Mammary epithelial cell (primary cell): ENCODE measurements around the gene SLC4A8.

Experiments
- EZH2 ChIP-seq: IDR thresholded peaks from 2 replicates; pipeline ENCODE4 v1.6.1; 2012; ENCODE audit warnings: low read length, inconsistent platforms, borderline replicate concordance
- TF ChIP-seq, protein P1 (sequence below), 2 donors: IDR thresholded peaks in 1 of 2; conservative IDR thresholded peaks in 1 of 2; 2 replicates each; pipeline ENCODE4 v1.5.1; 2011 to 2012; ENCODE audit warnings: inconsistent platforms in 2 of 2, low read length in 2 of 2, mild to moderate bottlenecking in 2 of 2, control low read depth in 1 of 2, low read depth in 1 of 2; ENCODE audit not compliant: insufficient read depth in 1 of 2; ENCODE audit errors: extremely low read depth in 1 of 2

DNA sequence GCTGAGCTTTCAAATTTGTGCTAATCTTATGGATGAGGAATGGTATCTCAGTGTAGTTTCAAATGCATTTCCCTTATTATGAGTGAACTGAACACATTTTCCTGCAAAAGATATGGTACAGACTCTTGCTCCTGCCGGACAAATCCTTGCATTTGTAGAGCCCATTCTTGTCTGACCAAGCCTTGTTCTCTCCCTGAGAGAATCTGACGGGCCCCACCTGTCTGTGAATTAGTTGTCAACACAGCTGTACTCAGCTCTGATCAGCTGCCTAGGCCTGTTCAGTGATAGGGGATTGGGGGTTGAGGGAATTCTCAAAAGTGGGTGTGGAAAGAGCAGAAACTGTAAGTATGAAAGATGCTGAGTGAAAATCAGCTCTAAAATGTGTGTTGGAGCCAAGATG is 123.6 kb downstream of the SLC4A8 start:
- TF ChIP-seq, protein P1, sequence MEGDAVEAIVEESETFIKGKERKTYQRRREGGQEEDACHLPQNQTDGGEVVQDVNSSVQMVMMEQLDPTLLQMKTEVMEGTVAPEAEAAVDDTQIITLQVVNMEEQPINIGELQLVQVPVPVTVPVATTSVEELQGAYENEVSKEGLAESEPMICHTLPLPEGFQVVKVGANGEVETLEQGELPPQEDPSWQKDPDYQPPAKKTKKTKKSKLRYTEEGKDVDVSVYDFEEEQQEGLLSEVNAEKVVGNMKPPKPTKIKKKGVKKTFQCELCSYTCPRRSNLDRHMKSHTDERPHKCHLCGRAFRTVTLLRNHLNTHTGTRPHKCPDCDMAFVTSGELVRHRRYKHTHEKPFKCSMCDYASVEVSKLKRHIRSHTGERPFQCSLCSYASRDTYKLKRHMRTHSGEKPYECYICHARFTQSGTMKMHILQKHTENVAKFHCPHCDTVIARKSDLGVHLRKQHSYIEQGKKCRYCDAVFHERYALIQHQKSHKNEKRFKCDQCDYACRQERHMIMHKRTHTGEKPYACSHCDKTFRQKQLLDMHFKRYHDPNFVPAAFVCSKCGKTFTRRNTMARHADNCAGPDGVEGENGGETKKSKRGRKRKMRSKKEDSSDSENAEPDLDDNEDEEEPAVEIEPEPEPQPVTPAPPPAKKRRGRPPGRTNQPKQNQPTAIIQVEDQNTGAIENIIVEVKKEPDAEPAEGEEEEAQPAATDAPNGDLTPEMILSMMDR (conservative IDR thresholded peaks at IDR 0.05 in 1 of 2, IDR thresholded peaks at IDR 0.05 in 1 of 2; ENCODE audit: extremely low read depth in 1 of 2, insufficient read depth in 1 of 2, low read depth in 1 of 2, low read length in 2 of 2) = no peak
- no peak for TF ChIP-seq EZH2
